ENCODE results near the gene RELN.
A peak's percentile ranks its signal among the peaks of the same experiment; 100 is the strongest.

- TF ChIP-seq, protein P1, sequence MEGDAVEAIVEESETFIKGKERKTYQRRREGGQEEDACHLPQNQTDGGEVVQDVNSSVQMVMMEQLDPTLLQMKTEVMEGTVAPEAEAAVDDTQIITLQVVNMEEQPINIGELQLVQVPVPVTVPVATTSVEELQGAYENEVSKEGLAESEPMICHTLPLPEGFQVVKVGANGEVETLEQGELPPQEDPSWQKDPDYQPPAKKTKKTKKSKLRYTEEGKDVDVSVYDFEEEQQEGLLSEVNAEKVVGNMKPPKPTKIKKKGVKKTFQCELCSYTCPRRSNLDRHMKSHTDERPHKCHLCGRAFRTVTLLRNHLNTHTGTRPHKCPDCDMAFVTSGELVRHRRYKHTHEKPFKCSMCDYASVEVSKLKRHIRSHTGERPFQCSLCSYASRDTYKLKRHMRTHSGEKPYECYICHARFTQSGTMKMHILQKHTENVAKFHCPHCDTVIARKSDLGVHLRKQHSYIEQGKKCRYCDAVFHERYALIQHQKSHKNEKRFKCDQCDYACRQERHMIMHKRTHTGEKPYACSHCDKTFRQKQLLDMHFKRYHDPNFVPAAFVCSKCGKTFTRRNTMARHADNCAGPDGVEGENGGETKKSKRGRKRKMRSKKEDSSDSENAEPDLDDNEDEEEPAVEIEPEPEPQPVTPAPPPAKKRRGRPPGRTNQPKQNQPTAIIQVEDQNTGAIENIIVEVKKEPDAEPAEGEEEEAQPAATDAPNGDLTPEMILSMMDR (IDR thresholded peaks at IDR 0.05 in 2 of 3, conservative IDR thresholded peaks at IDR 0.05 in 1 of 3; ENCODE audit: control insufficient read depth in 2 of 3, extremely low read depth in 1 of 3, insufficient read depth in 1 of 3, low read depth in 3 of 3, low read length in 3 of 3), result peak; percentile 3 to 49 (median 33); a peak in 4 of 6 replicates
- TF ChIP-seq, protein P2, sequence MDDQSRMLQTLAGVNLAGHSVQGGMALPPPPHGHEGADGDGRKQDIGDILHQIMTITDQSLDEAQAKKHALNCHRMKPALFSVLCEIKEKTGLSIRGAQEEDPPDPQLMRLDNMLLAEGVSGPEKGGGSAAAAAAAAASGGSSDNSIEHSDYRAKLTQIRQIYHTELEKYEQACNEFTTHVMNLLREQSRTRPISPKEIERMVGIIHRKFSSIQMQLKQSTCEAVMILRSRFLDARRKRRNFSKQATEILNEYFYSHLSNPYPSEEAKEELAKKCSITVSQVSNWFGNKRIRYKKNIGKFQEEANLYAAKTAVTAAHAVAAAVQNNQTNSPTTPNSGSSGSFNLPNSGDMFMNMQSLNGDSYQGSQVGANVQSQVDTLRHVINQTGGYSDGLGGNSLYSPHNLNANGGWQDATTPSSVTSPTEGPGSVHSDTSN (IDR thresholded peaks at IDR 0.05; ENCODE audit: insufficient replicate concordance, low read depth, low read length), result no peak
- no peak for TF ChIP-seq USF2 (IDR thresholded peaks at IDR 0.05; ENCODE audit: borderline replicate concordance, low read depth, low read length)
- no peak for TF ChIP-seq EZH2 (IDR thresholded peaks at IDR 0.05; ENCODE audit: borderline replicate concordance, control insufficient read depth, low read depth, low read length)
- no peak for TF ChIP-seq CHD1 (IDR thresholded peaks at IDR 0.05; ENCODE audit: low read depth, low read length)
- TF ChIP-seq EP300 (IDR thresholded peaks at IDR 0.05; ENCODE audit: borderline replicate concordance in 1 of 2, control insufficient read depth in 1 of 2, low read depth in 2 of 2, low read length in 2 of 2), result no peak
- no peak for TF ChIP-seq KAT2A (conservative IDR thresholded peaks at IDR 0.05; ENCODE audit: control insufficient read depth, low read depth, low read length)
- no peak for TF ChIP-seq POLR2A (IDR thresholded peaks at IDR 0.05; ENCODE audit: low read depth, low read length)
These were observed 465.2 kb downstream of the RELN start for GRCh38 chr7:103524042-103524907.

All from GM12878 (cell line).